GM18951 (cell line): Measurements from ENCODE around the gene CCR5AS.
"Not testable (repeated sequence)": the region's sequence is repeated elsewhere in the genome, so short reads cannot be mapped to it uniquely, and the experiment has no call there.

Source experiments
- POLR2A ChIP-seq: IDR thresholded peaks from 4 replicates; pipeline ENCODE4 v1.6.1; 2011; ENCODE audit warnings: mild to moderate bottlenecking; ENCODE audit not compliant: insufficient read length, insufficient read depth; ENCODE audit errors: extremely low read depth
- in situ Hi-C: fragments of 300-500 bp; cut with MboI; formaldehyde crosslinking; loops from one replicate; pipeline ENCODE4 v1.12.0; 2022; ENCODE audit warnings: low sequenced_read_pairs, mixed read lengths, inconsistent platforms; ENCODE audit not compliant: unreplicated experiment

Gene CCR5AS

DNA sequence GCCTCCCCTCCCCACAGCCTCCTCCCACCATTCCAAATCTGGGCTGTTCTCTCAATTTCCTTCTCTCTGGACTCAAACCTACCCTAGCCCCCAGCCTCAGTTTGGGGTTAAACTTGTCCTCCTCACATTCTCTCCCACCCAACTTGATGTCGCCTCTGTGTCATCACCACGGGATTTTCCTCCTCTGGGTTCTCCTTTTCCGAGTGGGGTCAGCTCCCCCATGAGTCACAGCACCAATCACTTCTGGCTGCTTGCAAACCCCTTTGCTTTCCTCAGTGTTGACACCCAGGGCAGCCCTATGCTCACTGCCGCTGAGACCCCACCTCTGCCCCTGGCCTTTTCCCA is 451 bp downstream of the CCR5AS start:
- in situ Hi-C loops: no loop called here
- TF ChIP-seq POLR2A: no peak

DNA sequence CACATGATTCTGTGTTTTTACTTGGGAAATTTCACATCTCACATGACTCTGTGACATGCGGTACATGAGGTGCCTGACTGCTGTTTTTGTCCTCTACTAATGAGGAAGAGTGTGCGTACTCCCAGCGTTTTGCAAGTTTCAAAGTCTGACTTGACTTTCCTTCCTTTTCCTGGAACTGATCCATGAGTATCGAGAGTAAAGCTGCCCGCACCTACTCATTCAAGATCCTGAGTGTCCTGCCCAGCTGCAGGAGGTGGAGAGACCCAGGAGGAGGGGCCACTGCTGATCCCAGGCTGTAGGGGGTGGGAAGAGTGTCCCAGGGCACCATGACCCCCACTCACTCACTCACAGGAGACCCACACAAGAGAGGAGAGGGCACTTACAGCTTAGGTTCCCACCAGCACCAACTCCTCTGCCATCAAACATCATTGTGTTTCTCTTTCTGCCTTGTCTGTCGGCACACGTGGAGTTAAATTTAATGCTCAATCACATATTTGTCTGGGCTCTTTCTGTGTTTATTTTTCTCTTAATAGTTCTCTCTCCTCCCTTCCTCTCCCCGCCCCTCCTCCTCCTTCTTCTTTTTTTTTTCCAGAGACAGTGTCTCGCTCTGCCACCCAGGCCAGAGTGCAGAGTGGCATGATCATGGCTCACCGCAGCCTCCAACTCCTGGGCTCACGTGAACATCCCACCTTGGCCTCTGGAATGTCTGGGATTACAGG is 1.4 kb downstream of the CCR5AS start:
- TF ChIP-seq POLR2A: no peak
- in situ Hi-C loops: no loop called here

DNA sequence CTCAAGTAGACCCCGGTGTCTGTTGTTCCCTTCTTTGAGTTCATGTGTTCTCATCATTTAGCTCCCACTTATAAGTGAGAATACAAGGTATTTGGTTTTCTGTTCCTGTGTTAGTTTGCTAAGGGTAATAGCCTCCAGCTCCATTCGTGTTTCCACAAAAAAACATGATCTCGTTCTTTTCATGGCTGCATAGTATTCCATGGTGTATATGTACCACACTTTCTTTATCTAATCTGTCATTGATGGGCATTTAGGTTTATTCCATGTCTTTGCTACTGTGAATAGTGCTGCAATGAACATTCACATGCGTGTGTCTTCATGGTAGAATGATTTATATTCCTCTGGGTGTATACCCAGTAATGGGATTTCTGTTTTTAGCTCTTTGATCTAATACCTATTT is 4.0 kb downstream of the CCR5AS start:
- in situ Hi-C loops: not testable (repeated sequence)

GRCh38 chr3:46401579-46401978 is 5.3 kb downstream of the CCR5AS start:
- TF ChIP-seq POLR2A: no peak
- in situ Hi-C loops: no loop called here

DNA sequence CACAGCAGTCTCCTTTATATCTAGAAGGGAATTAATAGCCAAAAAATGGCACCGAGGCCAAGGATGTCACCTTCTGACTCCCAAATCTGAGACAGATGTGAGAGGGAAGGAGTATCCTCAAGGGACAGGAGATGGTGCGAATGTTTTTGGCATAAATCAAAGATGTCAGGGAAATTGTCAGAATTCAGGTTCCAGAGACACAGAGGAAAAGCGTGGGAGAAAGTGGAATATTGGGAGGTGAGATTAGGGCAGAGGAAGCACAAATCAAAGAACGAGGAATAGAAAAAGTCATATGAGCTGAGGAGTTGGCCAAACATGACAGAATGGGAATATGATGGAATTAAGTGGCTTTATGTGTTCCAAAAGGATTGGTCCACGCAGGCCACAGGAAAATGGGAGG is 6.0 kb downstream of the CCR5AS start:
- in situ Hi-C loops: no loop called here
- TF ChIP-seq POLR2A: no peak

DNA sequence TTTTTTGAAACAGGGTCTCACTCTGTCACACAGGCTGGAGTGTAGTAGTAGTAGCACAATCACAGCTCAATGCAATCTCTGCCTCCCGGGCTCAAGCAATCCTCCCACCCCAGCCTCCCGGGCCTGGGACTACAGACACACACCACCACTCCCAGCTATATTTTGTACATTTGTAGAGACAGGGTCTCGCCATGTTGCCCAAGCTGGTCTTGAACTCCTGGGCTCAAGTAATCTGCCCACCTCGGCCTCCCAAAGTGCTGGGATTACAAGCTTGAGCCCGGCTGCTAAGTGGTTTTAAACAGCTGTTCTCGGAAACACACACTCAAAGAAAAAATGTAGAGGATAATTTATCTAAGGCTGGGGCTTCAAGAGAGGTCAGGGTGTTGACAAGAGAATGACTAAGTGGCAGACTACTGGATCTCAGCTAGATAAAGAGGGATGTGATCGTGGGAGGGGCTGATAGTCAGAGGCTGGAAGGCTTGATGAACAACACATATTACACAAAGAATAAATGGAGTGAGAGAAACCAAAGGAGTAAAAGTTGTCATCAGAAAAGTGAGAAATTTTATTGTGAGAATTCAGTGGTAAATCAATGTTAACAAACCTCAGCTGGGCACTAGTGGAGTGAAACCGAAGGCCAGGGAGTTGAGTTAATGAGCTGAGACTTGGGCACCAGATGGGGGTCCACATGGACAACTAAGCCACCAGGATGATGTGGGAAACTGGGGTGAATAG is 6.7 kb downstream of the CCR5AS start:
- no peak for TF ChIP-seq POLR2A
- in situ Hi-C loops: no loop called here

GRCh38 chr3:46399557-46399956 is 7.3 kb downstream of the CCR5AS start:
- TF ChIP-seq POLR2A: no peak
- in situ Hi-C loops: no loop called here

- in situ Hi-C loops: no loop called here
- no peak for TF ChIP-seq POLR2A
These were observed 7.8 kb downstream of the CCR5AS start for GRCh38 chr3:46399098-46399497.

GRCh38 chr3:46398186-46398955 is 8.5 kb downstream of the CCR5AS start:
- in situ Hi-C loops: no loop called here
- no peak for TF ChIP-seq POLR2A

GRCh38 chr3:46397111-46397510 is 9.8 kb downstream of the CCR5AS start:
- in situ Hi-C loops: no loop called here

GRCh38 chr3:46395766-46396530 is 10.9 kb downstream of the CCR5AS start:
- in situ Hi-C loops: no loop called here
- no peak for TF ChIP-seq POLR2A

More at GRCh38 chr3:46397111-46397510, 9.8 kb downstream of the CCR5AS start:
- no peak for TF ChIP-seq POLR2A

GRCh38 chr3:46395210-46395661 is 11.6 kb downstream of the CCR5AS start:
- in situ Hi-C loops: no loop called here
- TF ChIP-seq POLR2A: no peak
